GM12878 (cell line): ENCODE data around the gene GALR3.

Experiments used
- EP300 ChIP-seq, 2 experiments: fragments of 150-350 bp in 1 of 2; IDR thresholded peaks; 2 replicates each; pipeline ENCODE4 v1.6.1; 2011 to 2012; ENCODE audit warnings: low read depth in 2 of 2, low read length in 2 of 2, borderline replicate concordance in 1 of 2, improper control_type of control experiment in 1 of 2, inconsistent platforms in 1 of 2; ENCODE audit not compliant: control insufficient read depth in 1 of 2
- HDAC2 ChIP-seq: fragments of 200-600 bp; sonication (generic); IDR thresholded peaks from 2 replicates; pipeline ENCODE4 v1.6.1; 2017
- POLR2A ChIP-seq: IDR thresholded peaks from 2 replicates; pipeline ENCODE4 v1.6.1; 2011; ENCODE audit warnings: low read depth, mild to moderate bottlenecking, low read length
- POLR2AphosphoS5 ChIP-seq: IDR thresholded peaks from 2 replicates; pipeline ENCODE4 v1.6.1; 2011; ENCODE audit warnings: mild to moderate bottlenecking, low read length, inconsistent platforms
- RCOR1 ChIP-seq: conservative IDR thresholded peaks from 2 replicates; pipeline ENCODE4 v1.6.1; 2012; ENCODE audit warnings: low read depth, low read length, improper control_type of control experiment
- SIX5 ChIP-seq: IDR thresholded peaks from 2 replicates; pipeline ENCODE4 v1.6.1; 2011; ENCODE audit warnings: mild to moderate bottlenecking, low read depth, low read length, moderate library complexity; ENCODE audit not compliant: severe bottlenecking
- SMAD1 ChIP-seq: fragments of 450-650 bp; IDR thresholded peaks from 2 replicates; pipeline ENCODE4 v1.6.1; 2018; ENCODE audit warnings: mild to moderate bottlenecking, low read depth; ENCODE audit not compliant: partially characterized antibody
- TAF1 ChIP-seq: IDR thresholded peaks from 2 replicates; pipeline ENCODE4 v1.6.1; 2011; ENCODE audit warnings: mild to moderate bottlenecking, low read depth, low read length, borderline replicate concordance
- TF ChIP-seq, protein P1 (sequence below): IDR thresholded peaks from 2 replicates; pipeline ENCODE4 v1.6.1; 2011; ENCODE audit warnings: low read depth, mild to moderate bottlenecking, low read length, moderate library complexity, borderline replicate concordance; ENCODE audit errors: extremely low read depth
- TF ChIP-seq, protein P2 (sequence below): IDR thresholded peaks from 2 replicates; pipeline ENCODE4 v1.6.1; 2011; ENCODE audit warnings: mild to moderate bottlenecking, low read depth, low read length, moderate library complexity; ENCODE audit not compliant: insufficient replicate concordance
- TF ChIP-seq, protein P3 (sequence below), 3 experiments: IDR thresholded peaks in 2 of 3; conservative IDR thresholded peaks in 1 of 3; 2 replicates each; pipeline ENCODE4 v1.5.1; 2011; ENCODE audit warnings: low read depth in 3 of 3, low read length in 3 of 3, mild to moderate bottlenecking in 3 of 3, control low read depth in 2 of 3, moderate library complexity in 2 of 3, inconsistent platforms in 1 of 3, mixed read lengths in 1 of 3; ENCODE audit not compliant: control insufficient read depth in 2 of 3, insufficient read depth in 1 of 3; ENCODE audit errors: extremely low read depth in 1 of 3
- TF ChIP-seq, protein P4 (sequence below): IDR thresholded peaks from 2 replicates; pipeline ENCODE4 v1.6.1; 2012; ENCODE audit warnings: low read depth, low read length, improper control_type of control experiment

DNA sequence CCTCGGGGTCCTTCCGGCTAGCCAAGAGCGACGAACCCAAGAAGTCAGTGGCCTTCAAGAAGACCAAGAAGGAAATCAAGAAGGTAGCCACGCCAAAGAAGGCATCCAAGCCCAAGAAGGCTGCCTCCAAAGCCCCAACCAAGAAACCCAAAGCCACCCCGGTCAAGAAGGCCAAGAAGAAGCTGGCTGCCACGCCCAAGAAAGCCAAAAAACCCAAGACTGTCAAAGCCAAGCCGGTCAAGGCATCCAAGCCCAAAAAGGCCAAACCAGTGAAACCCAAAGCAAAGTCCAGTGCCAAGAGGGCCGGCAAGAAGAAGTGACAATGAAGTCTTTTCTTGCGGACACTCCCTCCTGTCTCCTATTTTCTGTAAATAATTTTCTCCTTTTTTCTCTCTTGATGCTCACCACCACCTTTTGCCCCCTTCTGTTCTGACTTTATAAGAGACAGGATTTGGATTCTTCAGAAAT lies 17.3 kb upstream of the GALR3 start:
- no peak for TF ChIP-seq HDAC2
- TF ChIP-seq SIX5: no peak
- no peak for TF ChIP-seq POLR2A
- TF ChIP-seq, protein P1, sequence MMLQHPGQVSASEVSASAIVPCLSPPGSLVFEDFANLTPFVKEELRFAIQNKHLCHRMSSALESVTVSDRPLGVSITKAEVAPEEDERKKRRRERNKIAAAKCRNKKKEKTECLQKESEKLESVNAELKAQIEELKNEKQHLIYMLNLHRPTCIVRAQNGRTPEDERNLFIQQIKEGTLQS: no peak
- no peak for TF ChIP-seq TAF1
- TF ChIP-seq, protein P2, sequence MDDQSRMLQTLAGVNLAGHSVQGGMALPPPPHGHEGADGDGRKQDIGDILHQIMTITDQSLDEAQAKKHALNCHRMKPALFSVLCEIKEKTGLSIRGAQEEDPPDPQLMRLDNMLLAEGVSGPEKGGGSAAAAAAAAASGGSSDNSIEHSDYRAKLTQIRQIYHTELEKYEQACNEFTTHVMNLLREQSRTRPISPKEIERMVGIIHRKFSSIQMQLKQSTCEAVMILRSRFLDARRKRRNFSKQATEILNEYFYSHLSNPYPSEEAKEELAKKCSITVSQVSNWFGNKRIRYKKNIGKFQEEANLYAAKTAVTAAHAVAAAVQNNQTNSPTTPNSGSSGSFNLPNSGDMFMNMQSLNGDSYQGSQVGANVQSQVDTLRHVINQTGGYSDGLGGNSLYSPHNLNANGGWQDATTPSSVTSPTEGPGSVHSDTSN: no peak
- TF ChIP-seq POLR2AphosphoS5: no peak
- no peak for TF ChIP-seq SMAD1
- TF ChIP-seq EP300 (IDR thresholded peaks at IDR 0.05; ENCODE audit: borderline replicate concordance in 1 of 2, control insufficient read depth in 1 of 2, low read depth in 2 of 2, low read length in 2 of 2): no peak
- TF ChIP-seq, protein P3, sequence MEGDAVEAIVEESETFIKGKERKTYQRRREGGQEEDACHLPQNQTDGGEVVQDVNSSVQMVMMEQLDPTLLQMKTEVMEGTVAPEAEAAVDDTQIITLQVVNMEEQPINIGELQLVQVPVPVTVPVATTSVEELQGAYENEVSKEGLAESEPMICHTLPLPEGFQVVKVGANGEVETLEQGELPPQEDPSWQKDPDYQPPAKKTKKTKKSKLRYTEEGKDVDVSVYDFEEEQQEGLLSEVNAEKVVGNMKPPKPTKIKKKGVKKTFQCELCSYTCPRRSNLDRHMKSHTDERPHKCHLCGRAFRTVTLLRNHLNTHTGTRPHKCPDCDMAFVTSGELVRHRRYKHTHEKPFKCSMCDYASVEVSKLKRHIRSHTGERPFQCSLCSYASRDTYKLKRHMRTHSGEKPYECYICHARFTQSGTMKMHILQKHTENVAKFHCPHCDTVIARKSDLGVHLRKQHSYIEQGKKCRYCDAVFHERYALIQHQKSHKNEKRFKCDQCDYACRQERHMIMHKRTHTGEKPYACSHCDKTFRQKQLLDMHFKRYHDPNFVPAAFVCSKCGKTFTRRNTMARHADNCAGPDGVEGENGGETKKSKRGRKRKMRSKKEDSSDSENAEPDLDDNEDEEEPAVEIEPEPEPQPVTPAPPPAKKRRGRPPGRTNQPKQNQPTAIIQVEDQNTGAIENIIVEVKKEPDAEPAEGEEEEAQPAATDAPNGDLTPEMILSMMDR (IDR thresholded peaks at IDR 0.05 in 2 of 3, conservative IDR thresholded peaks at IDR 0.05 in 1 of 3; ENCODE audit: control insufficient read depth in 2 of 3, extremely low read depth in 1 of 3, insufficient read depth in 1 of 3, low read depth in 3 of 3, low read length in 3 of 3): no peak
- TF ChIP-seq, protein P4, sequence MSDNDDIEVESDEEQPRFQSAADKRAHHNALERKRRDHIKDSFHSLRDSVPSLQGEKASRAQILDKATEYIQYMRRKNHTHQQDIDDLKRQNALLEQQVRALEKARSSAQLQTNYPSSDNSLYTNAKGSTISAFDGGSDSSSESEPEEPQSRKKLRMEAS: no peak
- TF ChIP-seq RCOR1: no peak
